GM19438 (cell line): ENCODE data around the gene PYURF.

Experiments
- ATAC-seq: cut with Tn5 transposase; IDR thresholded peaks from one replicate; pipeline ENCODE4 v1.9.1; 2021; ENCODE audit warnings: low read depth; ENCODE audit not compliant: unreplicated experiment

Gene PYURF

GRCh38 chr4:88514557-88515511 is 8.7 kb downstream of the PYURF start:
- ATAC-seq: no peak

GRCh38 chr4:88511236-88511635 is 12.3 kb downstream of the PYURF start:
- ATAC-seq: no peak

GRCh38 chr4:88503344-88503743 is 20.2 kb downstream of the PYURF start:
- ATAC-seq: no peak

- ATAC-seq: no peak
Measured at GRCh38 chr4:88497859-88498409, 25.6 kb downstream of the PYURF start.

- no peak for ATAC-seq
Measured at GRCh38 chr4:88489100-88489761, 34.3 kb downstream of the PYURF start.

- ATAC-seq: no peak
Measured at GRCh38 chr4:88481537-88481936, 42.0 kb downstream of the PYURF start.

GRCh38 chr4:88478247-88478646 is 45.3 kb downstream of the PYURF start:
- no peak for ATAC-seq

- ATAC-seq: no peak
Measured at GRCh38 chr4:88477229-88477860, 46.2 kb downstream of the PYURF start.
